Stimulated activated CD4-positive, alpha-beta T cell treated with anti-CD3 and anti-CD28 coated beads, Interleukin-1b, Interleukin-23, amount 100 ng/mL, for 1 hour (primary cell): Measurements from ENCODE around the gene WWOX.

Experiments used
- DNase-seq, 2 donors: peaks; one replicate each; pipeline ENCODE4 v3.0.0-alpha.2; 2020; ENCODE audit warnings: low read depth in 2 of 2

The WWOX gene

DNA sequence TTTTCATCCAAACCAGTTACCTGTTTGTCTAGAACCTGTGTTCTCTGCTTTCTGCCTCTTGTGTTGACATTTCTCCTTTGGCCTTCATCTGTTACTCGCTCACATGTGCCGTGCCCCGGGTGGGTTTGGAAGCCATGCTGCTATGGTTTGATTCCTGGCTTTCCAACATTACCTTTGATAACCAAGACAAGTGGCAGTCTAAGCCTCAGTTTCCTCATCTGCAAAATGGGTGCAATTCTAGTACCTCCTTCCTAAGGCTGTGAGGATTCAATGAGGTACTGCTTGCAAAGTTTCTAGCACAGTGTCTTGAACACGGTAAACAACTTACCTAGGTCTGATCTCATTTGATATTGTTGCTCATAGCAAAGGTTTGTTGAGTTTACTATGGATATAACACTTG lies 665.0 kb downstream of the WWOX start:
- DNase-seq = no peak

DNA sequence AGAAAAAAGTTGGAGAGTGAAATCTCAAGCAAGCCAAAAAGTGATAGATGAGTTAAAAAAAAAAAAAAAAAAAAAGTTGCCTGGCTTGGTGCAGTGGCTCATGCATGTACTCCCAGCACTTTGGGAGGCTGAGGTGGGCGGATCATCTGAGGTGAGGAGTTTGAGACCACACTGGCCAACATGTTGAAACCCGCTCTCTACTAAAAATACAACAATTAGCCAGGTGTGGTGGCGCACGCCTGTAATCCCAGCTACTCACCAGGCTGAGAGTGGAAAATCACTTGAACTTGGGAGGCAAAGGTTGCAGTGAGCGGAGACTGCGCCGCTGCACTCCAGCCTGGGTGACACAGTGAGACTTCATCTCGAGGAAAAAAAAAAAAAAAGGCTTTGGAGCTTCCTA lies 668.8 kb downstream of the WWOX start:
- no peak for DNase-seq

DNA sequence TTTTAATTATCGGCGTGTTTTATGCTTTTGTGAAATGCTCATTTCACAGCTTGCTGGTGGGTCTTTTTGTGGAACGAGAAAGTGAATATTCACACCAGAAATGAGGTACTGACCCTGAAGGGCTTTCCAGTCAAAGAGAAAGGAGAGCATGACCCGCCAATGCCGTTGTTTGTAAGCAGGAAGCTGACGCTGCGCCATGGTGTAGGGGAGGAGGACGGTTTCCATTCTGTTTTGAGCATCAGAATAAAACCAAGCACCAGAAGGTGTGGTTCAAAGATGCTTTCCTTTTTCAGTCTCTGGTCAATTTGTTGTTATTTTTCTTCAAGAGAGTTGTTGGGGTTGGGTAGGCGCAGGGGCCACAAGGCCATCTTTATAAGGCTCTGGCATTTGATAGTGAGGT lies 669.3 kb downstream of the WWOX start:
- no peak for DNase-seq

DNA sequence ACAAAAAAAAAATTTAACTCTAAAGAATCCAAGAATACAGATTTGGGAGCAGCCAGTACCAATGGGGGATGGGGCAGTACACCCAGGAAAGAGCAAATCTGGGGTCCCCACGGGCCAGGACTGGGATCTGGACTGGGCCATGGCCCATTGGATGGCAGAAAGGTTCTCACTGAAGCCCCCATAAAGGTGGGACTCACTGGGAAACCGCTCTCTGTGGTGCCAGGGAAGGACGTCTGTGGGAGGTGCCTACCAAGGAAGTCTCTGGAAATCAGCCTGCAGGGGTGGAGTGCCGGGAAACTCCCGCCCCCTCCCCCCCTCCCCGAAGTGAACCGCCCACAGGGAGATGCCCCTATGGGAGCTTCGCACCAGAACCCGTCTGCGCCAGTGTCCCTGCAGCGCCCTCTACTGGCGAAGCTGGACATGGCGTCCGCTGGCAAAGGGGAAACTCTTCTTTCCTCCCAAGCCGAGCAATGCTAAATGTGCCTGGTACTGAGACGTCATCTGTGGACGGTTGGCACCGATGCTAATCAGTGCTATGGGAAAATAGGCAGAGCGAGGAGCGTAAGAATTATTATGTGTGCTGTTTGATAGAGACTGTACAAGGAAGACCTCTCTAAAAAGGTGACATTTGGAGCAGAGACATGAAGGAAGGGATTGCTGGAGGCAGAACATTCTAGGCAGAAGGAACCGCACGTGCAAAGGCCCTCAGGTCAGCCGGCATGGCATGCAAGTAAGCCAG lies 671.1 kb downstream of the WWOX start:
- DNase-seq = peak; percentile 63 to 65

DNA sequence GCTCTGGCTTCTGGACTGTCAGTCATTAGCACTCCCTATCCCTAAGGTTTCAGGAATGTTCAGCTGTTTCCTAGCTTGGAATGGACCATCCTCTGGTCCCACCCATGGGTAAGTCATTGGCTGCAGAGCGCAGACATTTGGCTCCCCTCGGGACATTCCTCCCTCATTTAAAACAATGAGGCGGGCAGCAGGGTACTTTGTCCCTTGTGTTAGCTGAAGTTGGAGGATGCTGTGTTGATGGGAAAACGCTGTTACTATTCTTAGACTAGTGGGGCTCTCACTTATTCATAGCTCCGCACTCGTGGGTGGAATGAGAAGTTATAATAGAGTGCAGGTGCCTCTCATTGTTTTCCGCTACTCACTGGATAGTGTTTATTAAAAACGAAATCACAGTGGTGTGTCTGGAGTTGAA lies 673.8 kb downstream of the WWOX start:
- no peak for DNase-seq

DNA sequence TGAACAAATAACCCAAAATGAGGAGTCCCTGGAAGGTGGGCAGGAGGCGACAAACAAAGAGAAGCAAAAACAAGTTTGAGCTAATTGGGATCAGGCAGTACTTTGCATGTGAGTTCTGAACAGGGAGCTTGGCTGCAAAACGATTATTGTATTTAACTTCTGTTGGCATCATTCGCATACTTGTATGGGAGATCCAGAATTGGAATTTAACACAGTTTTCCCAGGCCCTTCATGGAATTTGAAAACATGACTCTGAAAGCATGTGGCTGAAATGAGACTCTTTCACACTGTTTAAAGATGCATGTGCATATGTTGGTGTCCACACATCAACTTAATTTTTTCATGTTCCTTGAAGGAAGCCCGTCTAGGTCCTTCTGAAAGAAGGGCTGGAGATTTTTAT lies 674.3 kb downstream of the WWOX start:
- DNase-seq = no peak

DNA sequence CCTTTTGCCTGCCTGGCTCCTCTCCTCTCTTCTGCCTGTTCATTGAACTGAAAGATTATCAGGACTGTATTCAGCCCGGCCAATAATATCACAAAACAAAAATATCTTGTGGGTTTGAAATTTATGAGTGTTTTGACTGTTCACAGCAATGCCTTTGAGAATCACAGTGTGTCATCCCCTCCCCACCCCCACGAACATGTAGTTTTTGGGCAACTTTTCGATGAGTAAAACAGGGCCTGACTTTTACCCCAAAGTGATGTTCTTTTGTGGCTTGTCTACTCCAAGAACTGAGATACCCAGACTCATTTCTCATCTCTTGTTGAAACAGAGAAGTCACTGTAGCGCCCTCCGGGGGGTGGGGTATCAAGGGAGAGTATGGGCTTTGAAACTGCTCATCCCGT lies 675.7 kb downstream of the WWOX start:
- peak in 1 of 2 donors; percentile 24 for DNase-seq

DNA sequence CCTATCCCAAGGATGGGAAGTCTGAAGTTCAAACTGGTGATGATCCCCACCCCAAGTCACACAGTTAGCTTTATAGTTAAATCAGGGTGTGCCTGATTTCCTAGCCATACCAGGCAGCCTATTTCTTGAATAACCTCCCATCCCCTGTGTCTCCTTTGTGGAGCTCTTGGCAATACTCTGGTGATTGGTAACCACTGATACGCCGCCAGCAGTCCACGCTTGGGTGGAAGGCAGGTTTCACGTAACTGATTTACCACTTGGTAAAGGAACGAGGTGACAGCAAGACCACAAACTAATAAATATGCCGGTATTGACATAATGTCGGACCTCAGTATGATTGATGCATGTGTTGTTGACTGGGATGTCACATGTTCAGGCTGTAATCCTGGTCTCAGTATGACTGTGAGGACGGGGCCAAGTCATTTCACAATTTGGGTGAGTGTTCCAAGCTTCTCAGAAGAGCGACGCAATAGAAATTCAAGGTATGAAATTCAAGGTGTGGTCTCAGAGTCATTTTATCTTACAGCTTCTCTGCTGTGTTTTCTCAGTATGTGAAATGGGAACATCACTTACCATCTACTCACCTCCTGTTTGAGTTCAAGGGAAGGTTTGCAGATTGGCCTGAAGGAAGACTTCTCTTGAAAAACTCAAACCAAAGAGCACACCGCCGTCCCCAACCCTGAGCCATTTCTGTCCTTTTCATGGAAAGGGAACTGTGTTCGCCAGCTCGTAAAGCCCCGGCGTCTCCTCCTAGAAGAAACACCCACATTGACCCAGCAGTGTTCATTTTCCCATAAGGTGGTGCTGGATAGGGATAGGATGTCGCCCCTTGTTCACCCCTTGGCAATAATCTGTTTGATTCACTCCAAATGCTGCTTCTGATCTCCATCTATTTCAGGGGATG lies 678.9 kb downstream of the WWOX start:
- no peak for DNase-seq

DNA sequence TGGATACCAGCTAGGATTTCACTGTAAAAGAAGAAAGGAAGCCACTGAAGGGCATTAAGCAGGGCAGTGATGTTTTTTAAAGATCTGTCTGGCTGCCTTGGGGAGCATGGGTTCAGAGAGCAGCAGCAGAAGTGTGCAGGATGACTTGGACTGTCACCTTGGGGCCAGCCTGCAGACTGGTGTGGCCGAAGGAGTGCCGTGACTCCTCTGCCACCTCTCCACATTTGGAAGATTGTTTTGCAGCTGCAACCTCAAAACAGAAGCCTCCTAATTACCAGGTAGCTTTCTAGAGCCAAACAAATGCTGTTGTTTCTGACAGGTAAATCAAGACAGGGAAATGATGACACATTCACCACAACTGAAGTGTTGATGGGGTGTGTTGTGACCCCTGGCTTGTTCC lies 681.4 kb downstream of the WWOX start:
- no peak for DNase-seq

DNA sequence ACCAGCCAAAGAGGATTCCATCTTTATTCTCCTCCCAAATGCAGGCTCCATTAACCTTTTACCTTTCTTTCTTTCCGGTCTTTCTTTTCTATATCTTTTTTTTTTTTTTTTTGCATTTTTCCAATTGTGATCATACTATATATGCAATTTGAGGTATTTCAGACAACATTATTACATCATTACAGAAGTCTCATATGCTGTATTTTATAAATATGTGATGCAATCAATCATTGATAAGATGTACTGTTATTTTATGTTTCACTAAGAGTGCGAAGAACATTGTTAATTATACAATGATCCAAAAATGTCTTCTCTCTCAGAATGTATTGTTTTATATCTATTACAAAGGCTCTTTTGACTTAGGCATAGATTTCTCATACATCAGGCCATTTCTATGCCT lies 683.1 kb downstream of the WWOX start:
- no peak for DNase-seq

DNA sequence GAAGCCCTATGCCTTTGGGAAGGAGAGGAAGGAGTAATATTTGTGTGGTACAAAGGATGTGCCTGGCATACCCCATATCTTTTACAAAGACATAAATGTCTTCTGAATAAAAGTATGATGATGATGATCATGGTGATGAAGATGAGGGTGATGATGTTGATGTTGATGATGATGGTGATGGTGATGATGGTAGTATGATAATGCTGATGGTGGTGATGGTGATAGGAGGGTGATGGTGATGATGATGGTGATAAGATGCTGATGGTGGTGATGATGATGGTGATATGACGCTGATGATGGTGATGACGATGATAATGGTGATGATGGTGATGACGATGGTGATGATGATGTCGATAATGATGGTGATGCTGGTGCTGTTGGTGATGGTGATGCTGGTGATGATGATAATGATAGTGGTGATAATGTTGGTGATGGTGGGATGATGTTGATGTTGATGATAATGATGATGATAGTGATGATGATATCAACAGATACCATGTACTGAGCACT lies 684.2 kb downstream of the WWOX start:
- no peak for DNase-seq

DNA sequence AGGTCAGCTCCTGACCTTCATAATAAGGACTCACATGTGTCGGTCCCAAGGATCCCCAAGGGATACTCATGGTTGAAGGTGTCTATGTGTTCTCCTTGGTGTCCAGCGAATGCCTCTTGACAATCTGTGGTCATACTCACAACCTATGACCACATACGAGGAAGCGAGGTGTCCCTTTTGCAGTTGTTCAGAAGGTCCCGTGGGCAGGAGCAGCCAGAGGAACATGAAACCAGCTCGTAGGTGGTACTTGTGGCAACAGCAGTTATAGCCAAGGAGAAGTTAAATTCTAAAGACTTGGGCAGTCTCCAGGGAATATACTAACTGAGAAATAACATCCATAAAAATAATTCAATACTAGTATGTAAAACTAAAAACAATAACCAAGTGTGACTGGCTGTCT lies 685.3 kb downstream of the WWOX start:
- no peak for DNase-seq

DNA sequence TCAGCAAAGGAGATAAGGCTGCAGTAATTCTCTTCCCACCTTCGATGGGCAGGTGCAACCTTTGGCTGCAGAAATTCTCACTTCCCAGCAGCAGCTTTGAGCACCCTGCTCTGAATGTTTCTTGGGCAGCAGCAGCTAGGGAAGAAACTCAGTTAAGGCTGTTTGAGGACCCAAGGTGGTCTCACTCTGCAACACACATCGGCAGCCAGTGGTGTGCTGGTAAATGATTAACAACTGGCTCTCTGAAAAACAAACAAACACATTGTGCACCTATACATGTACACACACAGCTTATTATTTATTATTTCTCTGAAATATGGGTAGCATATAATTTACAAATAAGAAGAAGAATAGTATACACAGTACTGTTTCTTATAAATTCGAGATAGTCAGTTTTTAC lies 685.8 kb downstream of the WWOX start:
- no peak for DNase-seq

DNA sequence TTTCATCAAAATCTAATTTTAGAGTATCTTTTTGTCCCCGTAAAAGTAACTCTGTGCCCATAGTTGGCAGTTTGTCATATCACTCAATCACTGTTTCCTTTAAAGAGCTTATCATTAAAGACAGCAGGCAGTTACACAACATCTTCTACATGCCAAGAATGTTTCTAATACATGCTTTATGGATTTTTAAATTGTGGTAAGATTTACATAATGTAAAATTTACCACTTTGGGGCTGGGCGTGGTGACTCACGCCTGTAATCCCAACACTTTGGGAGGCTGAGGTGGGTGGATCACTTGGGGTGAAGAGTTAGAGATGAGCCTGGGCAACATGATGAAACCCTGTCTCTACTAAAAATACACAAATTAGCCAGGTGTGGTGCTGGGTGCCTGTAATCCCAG lies 687.2 kb downstream of the WWOX start:
- DNase-seq = no peak

DNA sequence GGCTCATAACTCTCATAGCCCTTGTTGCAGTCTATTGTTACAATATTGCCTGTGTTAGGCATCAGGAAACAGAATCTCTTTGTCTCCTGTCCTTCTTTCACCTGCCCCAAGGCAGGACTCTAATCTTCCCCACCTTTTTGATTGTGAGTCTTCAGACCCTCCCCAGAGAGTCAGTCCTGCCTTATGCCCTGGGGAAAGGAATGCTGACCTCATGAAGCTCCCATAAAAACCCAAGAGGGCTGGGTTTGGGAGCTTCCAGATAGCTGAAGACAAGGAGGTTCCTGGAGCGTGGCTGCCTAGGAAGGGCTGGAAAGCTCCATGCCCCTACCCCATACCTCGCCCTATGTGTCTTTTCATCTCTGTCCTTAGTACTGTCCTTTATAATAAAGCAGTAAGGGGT lies 688.8 kb downstream of the WWOX start:
- DNase-seq = no peak

DNA sequence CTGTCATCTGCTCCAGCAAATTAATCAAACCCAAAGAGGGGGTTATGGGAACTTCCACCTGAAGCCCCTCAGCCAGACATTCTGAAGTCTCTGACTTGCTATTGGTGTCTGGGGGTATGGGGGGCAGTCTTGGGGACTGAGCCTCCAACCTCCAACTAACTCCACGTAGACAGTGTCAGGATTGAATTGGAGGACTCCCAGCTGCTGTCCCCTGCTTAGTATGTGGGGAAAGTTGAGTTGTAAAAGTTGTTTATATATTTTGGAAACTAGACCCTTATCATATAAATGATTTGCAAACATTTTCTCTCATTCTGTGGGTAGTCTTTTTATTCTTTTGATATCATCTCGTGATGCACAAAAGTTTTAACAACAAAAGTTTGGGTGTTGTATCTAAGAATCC lies 689.2 kb downstream of the WWOX start:
- no peak for DNase-seq

DNA sequence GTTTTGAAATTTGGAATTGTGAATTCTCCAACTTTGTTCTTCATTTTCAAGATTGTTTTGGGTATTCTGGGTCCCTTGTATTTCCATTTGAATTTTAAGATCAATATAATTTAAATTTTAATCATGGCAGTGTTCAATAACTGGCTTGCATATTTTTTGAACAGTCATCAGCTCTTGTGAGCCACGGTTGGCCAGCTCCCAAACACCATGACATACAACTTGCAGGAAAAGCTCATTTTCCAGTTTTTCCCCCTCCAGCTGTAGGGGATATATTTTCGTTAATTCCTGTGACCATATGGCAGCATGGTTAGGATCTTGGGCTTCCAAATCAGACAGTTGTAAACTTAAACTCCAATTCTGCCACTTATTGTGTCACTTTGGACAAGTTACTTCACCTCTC lies 690.1 kb downstream of the WWOX start:
- DNase-seq = no peak

DNA sequence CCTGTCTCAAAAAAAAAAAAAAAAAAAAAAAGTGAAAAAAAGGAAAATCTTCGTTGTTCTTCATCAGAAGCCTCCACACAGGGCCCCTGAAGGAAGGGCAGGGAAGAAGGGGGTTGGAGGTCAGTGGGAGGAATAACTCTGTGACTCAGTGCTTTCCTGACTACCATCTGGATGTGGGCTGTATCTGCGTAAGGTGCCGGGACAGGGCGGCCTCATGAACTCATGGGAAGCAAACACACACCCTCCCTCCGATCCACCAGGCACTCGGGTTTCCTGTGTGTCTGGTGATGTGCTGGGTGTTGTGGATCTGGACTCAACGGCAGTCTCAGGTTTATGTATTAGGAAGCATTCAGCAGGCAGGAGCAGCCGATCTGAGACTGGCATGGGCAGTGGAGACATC lies 691.6 kb downstream of the WWOX start:
- DNase-seq = no peak

DNA sequence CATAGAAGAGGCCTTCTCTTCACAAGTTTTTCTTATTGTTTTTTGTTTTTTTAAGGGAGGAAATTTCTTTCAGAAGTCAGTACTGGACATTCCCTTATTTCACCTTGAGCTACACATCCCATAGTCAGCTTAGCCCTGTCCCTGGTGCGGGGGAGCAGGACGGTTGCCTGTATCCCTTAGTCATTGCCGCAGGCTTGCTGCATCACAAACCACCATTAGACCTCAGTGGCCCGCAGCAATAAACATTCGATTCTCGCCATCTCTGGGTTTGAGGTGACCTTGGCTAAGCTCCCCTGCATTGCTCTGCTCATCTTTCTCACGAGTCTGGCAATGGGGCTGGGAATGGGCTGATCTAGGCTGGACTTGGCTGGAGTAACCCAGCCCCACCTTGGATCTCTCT lies 692.5 kb downstream of the WWOX start:
- DNase-seq = no peak

DNA sequence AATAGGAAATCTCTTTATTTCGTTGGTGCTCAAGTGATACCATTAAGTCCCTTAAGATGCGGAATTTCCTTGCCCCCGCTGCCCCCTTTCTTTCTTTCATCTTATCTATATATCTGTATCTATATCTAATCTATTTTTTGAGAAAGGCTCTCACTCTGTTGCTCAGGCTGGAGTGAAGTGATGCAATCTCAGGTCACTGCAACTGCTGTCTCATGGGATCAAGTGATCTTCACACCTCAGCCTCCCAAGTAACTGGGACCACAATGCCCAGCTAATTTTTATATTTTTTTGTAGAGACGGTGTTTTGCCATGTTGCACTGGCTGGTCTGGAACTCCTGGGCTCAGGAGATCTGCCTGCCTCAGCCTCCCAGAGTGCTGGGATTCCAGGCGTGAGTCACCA lies 693.5 kb downstream of the WWOX start:
- no peak for DNase-seq

DNA sequence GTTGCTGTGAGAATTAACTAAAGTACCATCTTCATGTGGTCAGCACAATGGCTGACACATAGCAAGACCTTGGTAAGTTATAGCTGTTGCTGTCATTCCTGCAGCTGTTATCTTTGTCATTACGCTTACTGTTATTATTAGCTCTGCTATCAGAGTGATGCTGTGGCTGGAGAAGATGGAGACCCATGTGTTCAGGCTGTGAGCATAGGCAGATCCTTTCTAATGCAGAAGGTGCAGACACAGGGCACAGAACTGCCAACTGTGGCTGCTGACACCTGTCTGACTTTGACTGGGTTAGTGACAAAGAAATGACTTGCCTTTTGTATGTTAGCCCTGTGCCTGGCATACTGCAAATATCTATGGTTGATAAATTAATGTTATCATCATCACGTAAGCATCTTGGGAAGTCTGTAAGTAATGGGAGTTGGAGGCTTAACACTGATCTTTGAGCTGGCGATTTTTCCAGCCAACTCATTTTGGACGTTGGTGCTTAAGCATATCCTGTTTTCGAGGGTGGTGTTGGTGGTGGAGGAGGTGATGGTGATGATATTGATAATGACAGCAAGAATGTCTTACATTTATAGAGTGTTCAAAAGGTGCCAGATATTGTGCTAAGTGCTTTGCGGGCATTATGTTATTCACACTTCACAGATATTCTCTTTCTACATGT lies 695.3 kb downstream of the WWOX start:
- DNase-seq = no peak

DNA sequence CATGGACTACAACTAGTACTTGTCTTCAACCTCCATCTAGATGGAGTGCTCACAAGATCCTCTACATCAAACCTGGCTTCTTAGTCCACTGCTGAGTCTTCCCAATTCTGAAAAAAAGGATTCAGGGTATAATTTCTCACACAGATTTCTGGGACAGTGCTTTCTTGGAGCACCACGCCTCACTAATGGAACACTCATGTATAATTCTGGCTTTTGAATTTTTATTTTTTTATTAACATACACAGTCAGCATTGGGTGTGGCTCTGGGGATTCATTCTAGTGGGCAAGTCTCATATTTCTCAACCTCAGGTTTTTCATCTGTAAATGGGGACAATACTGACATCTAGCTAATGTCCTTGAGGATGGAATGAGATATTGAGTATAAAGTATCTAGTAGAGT lies 696.0 kb downstream of the WWOX start:
- no peak for DNase-seq
